ENCODE measurements around the gene TBX19. TPM values are rescaled to one million over a fixed set of nuclear protein-coding genes. Genes with fewer than 3 reads are reported as not detected.

Gene TBX19
- total and polyA plus RNA-seq, 2 experiments from 2014 or later = 0.57 to 1.9 TPM

DNA sequence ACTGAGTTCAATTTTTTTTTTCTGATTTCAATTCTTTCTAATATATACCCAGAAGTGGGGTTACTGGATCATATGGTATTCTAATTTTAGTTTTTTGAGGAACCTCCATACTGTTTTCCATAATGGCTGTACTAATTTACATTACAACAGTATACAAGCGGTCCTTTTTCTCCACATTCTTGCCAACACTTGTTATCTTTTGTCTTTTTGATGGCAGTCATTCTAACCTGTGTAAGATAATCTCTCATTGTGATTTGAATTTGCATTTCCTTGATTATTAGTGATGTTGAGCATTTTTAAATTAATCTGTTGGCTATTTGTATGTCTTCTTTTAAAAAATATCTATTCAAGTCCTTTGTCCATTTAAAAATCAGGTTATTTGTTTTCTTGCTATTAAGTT, 21.1 kb upstream of the TBX19 start:
- peaks cover 6% of the 10 kb centered on the region for H3K36me3 ChIP-seq (replicated peaks; ENCODE audit: insufficient read depth, low read depth)
- H3K27me3 ChIP-seq = no peaks in the 10 kb centered on the region
- TF ChIP-seq EZH2phosphoT487 (IDR thresholded peaks at IDR 0.05; ENCODE audit: low read depth, severe bottlenecking, unreplicated experiment) = no peak
- TF ChIP-seq EZH2 (IDR thresholded peaks at IDR 0.05; ENCODE audit: borderline replicate concordance) = no peak
- TF ChIP-seq, protein P1, sequence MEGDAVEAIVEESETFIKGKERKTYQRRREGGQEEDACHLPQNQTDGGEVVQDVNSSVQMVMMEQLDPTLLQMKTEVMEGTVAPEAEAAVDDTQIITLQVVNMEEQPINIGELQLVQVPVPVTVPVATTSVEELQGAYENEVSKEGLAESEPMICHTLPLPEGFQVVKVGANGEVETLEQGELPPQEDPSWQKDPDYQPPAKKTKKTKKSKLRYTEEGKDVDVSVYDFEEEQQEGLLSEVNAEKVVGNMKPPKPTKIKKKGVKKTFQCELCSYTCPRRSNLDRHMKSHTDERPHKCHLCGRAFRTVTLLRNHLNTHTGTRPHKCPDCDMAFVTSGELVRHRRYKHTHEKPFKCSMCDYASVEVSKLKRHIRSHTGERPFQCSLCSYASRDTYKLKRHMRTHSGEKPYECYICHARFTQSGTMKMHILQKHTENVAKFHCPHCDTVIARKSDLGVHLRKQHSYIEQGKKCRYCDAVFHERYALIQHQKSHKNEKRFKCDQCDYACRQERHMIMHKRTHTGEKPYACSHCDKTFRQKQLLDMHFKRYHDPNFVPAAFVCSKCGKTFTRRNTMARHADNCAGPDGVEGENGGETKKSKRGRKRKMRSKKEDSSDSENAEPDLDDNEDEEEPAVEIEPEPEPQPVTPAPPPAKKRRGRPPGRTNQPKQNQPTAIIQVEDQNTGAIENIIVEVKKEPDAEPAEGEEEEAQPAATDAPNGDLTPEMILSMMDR (IDR thresholded peaks at IDR 0.05; ENCODE audit: poor library complexity) = no peak
- 98% methylated on average over 1 of the region's 1 CpG for WGBS (ENCODE audit: low lambda C conversion rate, missing lambda C conversion rate)
- H3K4me2 ChIP-seq = no peak overlapping the region
- H2AFZ ChIP-seq = no peak overlapping the region
- H3K4me1 ChIP-seq (ENCODE audit: insufficient read depth) = no peaks in the 10 kb centered on the region
- H3K79me2 ChIP-seq = peaks cover 11% of the 10 kb centered on the region
- no peak overlapping the region for H3K27ac ChIP-seq
- peaks cover 13% of the 10 kb centered on the region for H3K9me3 ChIP-seq (ENCODE audit: low read depth)
- no peak overlapping the region for H3K4me3 ChIP-seq
- DNase-seq (ENCODE audit: low spot score) = no peak
- H4K20me1 ChIP-seq (ENCODE audit: insufficient read depth, poor library complexity, severe bottlenecking) = no peaks in the 10 kb centered on the region
- no peaks in the 10 kb centered on the region for H3K9me2 ChIP-seq (replicated peaks; ENCODE audit: insufficient read depth)

DNA sequence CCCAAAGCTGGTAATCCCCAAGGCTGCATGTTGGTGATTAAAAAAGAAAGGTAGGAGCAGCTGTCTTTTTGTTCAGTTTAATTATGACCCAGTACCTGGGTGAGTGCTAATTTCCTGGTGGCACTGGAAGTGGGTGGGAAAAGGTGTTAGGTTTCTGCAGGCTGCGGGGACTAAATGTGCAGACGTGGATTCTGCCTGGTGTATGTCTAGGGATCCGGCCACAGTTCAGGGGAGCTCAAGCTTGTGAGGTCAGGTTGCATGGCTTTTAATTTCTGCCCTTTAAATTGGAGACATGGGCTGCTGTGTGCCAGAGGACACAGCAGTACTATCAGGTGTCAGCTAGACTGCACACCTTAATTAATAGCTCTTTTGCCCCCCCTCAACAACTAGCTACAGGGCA, 20.3 kb upstream of the TBX19 start:
- Histone ChIP-seq H4K20me1 (ENCODE audit: insufficient read depth, poor library complexity, severe bottlenecking) (no peaks in the 10 kb centered on the region), H3K4me1 (ENCODE audit: insufficient read depth) (no peaks in the 10 kb centered on the region), H3K9me2 (replicated peaks; ENCODE audit: insufficient read depth) (no peaks in the 10 kb centered on the region), H3K4me2 (no peak overlapping the region), H3K27me3 (no peaks in the 10 kb centered on the region), H2AFZ (no peak overlapping the region), H3K79me2 (peaks cover 9% of the 10 kb centered on the region), H3K27ac (no peak overlapping the region), H3K4me3 (no peak overlapping the region), H3K9me3 (ENCODE audit: low read depth) (peaks cover 13% of the 10 kb centered on the region), H3K36me3 (replicated peaks; ENCODE audit: insufficient read depth, low read depth) (peaks cover 6% of the 10 kb centered on the region)
- TF ChIP-seq EZH2 (IDR thresholded peaks at IDR 0.05; ENCODE audit: borderline replicate concordance) = no peak
- TF ChIP-seq, protein P1 (IDR thresholded peaks at IDR 0.05; ENCODE audit: poor library complexity) = no peak
- TF ChIP-seq EZH2phosphoT487 (IDR thresholded peaks at IDR 0.05; ENCODE audit: low read depth, severe bottlenecking, unreplicated experiment) = no peak
- 57% methylated on average over 3 of the region's 3 CpGs for WGBS (ENCODE audit: low lambda C conversion rate, missing lambda C conversion rate)
- DNase-seq (ENCODE audit: low spot score) = no peak

DNA sequence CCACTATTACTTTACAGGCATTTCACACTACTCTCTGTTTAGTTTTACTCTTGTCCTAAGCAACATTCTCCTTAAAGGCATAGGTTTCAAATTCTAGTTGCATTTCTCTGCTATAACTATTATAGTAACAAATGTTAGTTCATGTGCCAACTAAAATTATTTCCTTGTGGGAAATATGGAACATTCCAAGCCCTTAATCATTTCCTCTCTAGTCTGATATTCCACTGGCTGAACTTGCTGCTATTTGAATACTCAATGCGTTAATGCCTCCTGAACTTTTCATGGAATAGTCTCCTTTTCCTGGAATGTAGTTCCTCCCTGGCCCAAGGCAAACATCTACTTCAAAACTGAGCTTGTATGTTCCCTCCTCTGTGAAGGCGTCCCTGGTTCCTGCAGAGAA, 19.3 kb upstream of the TBX19 start:
- Histone ChIP-seq H3K36me3 (replicated peaks; ENCODE audit: insufficient read depth, low read depth) (peaks cover 6% of the 10 kb centered on the region), H2AFZ (no peak overlapping the region), H3K9me3 (ENCODE audit: low read depth) (peaks cover 5% of the 10 kb centered on the region), H3K4me3 (no peak overlapping the region), H3K4me2 (no peak overlapping the region), H3K79me2 (peaks cover 9% of the 10 kb centered on the region), H3K27me3 (no peaks in the 10 kb centered on the region), H3K4me1 (ENCODE audit: insufficient read depth) (no peaks in the 10 kb centered on the region), H4K20me1 (ENCODE audit: insufficient read depth, poor library complexity, severe bottlenecking) (no peaks in the 10 kb centered on the region), H3K9me2 (replicated peaks; ENCODE audit: insufficient read depth) (no peaks in the 10 kb centered on the region), H3K27ac (no peak overlapping the region)
- WGBS (ENCODE audit: low lambda C conversion rate, missing lambda C conversion rate) = 83% methylated on average over 2 of the region's 2 CpGs
- no peak for DNase-seq (ENCODE audit: low spot score)
- TF ChIP-seq EZH2 (IDR thresholded peaks at IDR 0.05; ENCODE audit: borderline replicate concordance) = no peak
- TF ChIP-seq EZH2phosphoT487 (IDR thresholded peaks at IDR 0.05; ENCODE audit: low read depth, severe bottlenecking, unreplicated experiment) = no peak
- TF ChIP-seq, protein P1 (IDR thresholded peaks at IDR 0.05; ENCODE audit: poor library complexity) = no peak

DNA sequence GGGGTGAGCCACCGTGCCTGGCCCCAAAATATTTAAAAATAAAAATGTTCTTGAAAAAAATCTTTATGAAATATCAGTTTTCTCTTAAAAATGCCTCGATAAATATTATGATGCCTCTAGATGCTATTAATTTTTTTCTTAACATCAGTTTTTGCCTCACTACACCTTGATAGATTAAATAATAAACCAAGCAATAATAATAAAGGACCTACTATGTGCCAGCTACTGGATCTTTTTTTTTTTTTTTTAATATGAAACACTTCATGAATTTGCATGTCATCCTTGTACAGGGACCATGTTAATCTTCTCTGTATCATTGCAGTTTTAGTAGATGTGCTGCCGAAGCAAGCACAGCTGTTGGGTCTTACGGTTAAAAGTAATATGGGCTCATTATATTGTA, 17.5 kb upstream of the TBX19 start:
- Histone ChIP-seq H4K20me1 (ENCODE audit: insufficient read depth, poor library complexity, severe bottlenecking) (no peaks in the 10 kb centered on the region), H3K36me3 (replicated peaks; ENCODE audit: insufficient read depth, low read depth) (peaks cover 2% of the 10 kb centered on the region), H3K27me3 (no peaks in the 10 kb centered on the region), H3K9me2 (replicated peaks; ENCODE audit: insufficient read depth) (no peaks in the 10 kb centered on the region), H2AFZ (no peak overlapping the region), H3K9me3 (ENCODE audit: low read depth) (no peaks in the 10 kb centered on the region), H3K4me3 (no peak overlapping the region), H3K27ac (no peak overlapping the region), H3K79me2 (peaks cover 5% of the 10 kb centered on the region), H3K4me2 (no peak overlapping the region), H3K4me1 (ENCODE audit: insufficient read depth) (no peaks in the 10 kb centered on the region)
- DNase-seq (ENCODE audit: low spot score) = no peak
- WGBS (ENCODE audit: low lambda C conversion rate, missing lambda C conversion rate) = 95% methylated on average over 4 of the region's 4 CpGs
- TF ChIP-seq EZH2phosphoT487 (IDR thresholded peaks at IDR 0.05; ENCODE audit: low read depth, severe bottlenecking, unreplicated experiment) = no peak
- no peak for TF ChIP-seq EZH2 (IDR thresholded peaks at IDR 0.05; ENCODE audit: borderline replicate concordance)
- TF ChIP-seq, protein P1 (IDR thresholded peaks at IDR 0.05; ENCODE audit: poor library complexity) = no peak

All from hepatocyte (in vitro differentiated cells).